Effector memory CD4-positive, alpha-beta T cell (primary cell): ENCODE results near the gene ITPKB.
"Not testable (repeated sequence)": the region's sequence is repeated elsewhere in the genome, so short reads cannot be mapped to it uniquely, and the experiment has no call there.

Experiments
- DNase-seq, 3 donors: peaks; one replicate each; pipeline ENCODE4 v3.0.0-alpha.2; 2020
- H3K27ac ChIP-seq: 2 replicates; pipeline ENCODE4 v1.7.0; 2013; ENCODE audit warnings: mild to moderate bottlenecking, low read length, moderate library complexity; ENCODE audit not compliant: insufficient read depth, poor library complexity, severe bottlenecking
- H3K27me3 ChIP-seq: replicated peaks from 2 replicates; pipeline ENCODE4 v1.7.0; 2013; ENCODE audit warnings: mild to moderate bottlenecking, low read length; ENCODE audit not compliant: insufficient read depth, control insufficient read depth, poor library complexity, severe bottlenecking
- H3K36me3 ChIP-seq: 2 replicates; pipeline ENCODE4 v1.7.0; 2013; ENCODE audit warnings: mild to moderate bottlenecking, low read length, moderate library complexity; ENCODE audit not compliant: control insufficient read depth, insufficient read depth
- H3K4me1 ChIP-seq: 2 replicates; pipeline ENCODE4 v1.7.0; 2013; ENCODE audit warnings: low read length, mild to moderate bottlenecking; ENCODE audit not compliant: control insufficient read depth, insufficient read depth, poor library complexity, severe bottlenecking
- H3K4me3 ChIP-seq: 2 replicates; pipeline ENCODE4 v1.7.0; 2013; ENCODE audit warnings: low read length, low read depth, mild to moderate bottlenecking; ENCODE audit not compliant: insufficient read depth, poor library complexity, severe bottlenecking
- H3K9me3 ChIP-seq: 2 replicates; pipeline ENCODE4 v1.7.0; 2013; ENCODE audit warnings: mild to moderate bottlenecking, low read length, moderate library complexity; ENCODE audit not compliant: control insufficient read depth

The ITPKB gene

DNA sequence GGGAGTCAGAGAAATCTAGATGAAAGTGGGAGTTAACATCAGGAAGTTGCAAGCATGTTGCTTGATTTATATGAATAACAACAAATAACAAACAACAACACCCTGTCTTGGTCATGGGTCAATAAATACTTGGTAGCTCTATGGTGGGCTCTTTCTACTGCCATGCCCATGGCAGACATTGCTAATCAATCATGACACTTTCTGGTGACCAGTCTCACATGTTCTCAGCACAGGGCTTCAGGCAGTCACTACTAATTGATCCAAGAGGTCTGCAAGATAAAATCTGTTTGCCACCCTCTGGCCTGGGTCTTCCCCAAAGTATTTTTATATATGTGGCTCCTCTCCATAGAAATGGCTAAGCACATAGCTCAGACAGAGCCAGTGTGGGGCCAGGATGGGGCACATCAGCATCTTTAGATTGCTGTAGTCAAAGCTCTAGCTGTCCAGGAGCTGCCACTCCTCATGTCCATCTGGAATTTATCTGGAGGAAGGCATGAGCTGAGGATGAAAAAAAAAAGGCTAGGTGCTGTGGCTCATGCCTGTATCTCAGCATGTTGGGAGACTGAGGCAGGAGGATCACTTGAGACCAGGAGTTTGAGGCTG lies 139.3 kb downstream of the ITPKB start:
- DNase-seq = no peak
- H3K4me1 ChIP-seq = no peaks in the 10 kb centered on the region
- no peaks in the 10 kb centered on the region for H3K36me3 ChIP-seq
- H3K27ac ChIP-seq = no peak overlapping the region
- H3K4me3 ChIP-seq = no peak overlapping the region
- H3K9me3 ChIP-seq = no peaks in the 10 kb centered on the region
- no peaks in the 10 kb centered on the region for H3K27me3 ChIP-seq

DNA sequence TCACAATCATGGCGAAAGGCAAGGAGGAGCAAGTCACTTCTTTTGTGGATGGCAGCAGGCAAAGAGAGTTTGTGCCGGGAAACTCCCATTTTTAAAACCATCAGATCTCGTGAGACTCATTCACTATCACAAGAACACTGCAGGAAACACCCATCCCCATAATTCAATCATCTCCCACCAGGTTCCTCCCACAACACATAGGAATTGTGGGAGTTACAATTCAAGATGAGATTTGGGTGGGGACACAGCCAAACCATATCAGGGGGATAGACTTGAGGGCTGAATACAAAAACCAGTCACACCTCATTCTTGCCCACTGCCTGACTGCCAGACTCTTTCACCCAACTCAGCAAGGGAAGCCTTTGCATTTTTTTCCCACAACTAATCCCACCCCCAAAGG lies 140.1 kb downstream of the ITPKB start:
- not testable (repeated sequence) for H3K4me3 ChIP-seq, H3K4me1 ChIP-seq, DNase-seq, H3K9me3 ChIP-seq, H3K27ac ChIP-seq, H3K36me3 ChIP-seq, H3K27me3 ChIP-seq

DNA sequence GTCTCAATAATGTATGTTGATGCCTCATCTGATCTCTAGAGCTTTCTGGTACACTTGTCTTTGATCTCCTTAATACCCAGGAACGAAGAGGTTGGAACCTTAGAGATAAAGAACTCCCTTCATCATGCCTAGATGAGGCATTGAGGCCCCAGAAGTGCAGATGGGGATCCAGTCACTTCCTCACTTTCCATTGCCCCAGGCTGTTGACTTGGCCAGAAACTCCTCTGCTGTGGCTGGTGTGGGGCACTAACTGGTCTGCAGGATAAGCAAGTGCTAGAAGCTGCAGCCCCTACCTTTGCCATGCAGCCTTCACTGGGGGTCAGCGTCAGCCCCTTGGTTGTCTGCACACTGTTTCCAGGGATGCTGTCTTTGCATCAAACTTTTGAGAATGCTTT lies 140.6 kb downstream of the ITPKB start:
- no peaks in the 10 kb centered on the region for H3K36me3 ChIP-seq
- no peaks in the 10 kb centered on the region for H3K4me1 ChIP-seq
- no peak for DNase-seq
- no peaks in the 10 kb centered on the region for H3K27me3 ChIP-seq
- H3K27ac ChIP-seq = no peak overlapping the region
- no peaks in the 10 kb centered on the region for H3K9me3 ChIP-seq
- no peak overlapping the region for H3K4me3 ChIP-seq

- Histone ChIP-seq H3K36me3 (no peaks in the 10 kb centered on the region), H3K27ac (no peak overlapping the region), H3K27me3 (no peaks in the 10 kb centered on the region), H3K4me3 (no peak overlapping the region), H3K9me3 (no peaks in the 10 kb centered on the region), H3K4me1 (no peaks in the 10 kb centered on the region)
- DNase-seq = no peak
Measured at GRCh38 chr1:226597616-226598454, 141.2 kb downstream of the ITPKB start.

GRCh38 chr1:226596531-226597165 lies 142.4 kb downstream of the ITPKB start:
- H3K4me3 ChIP-seq = no peak overlapping the region
- H3K4me1 ChIP-seq = no peaks in the 10 kb centered on the region
- H3K9me3 ChIP-seq = no peaks in the 10 kb centered on the region
- no peak for DNase-seq
- H3K36me3 ChIP-seq = no peaks in the 10 kb centered on the region
- no peak overlapping the region for H3K27ac ChIP-seq
- H3K27me3 ChIP-seq = no peaks in the 10 kb centered on the region

GRCh38 chr1:226593541-226593940 lies 145.5 kb downstream of the ITPKB start:
- H3K36me3 ChIP-seq = no peaks in the 10 kb centered on the region
- no peak overlapping the region for H3K27ac ChIP-seq
- no peaks in the 10 kb centered on the region for H3K27me3 ChIP-seq
- H3K9me3 ChIP-seq = no peaks in the 10 kb centered on the region
- DNase-seq = no peak
- no peaks in the 10 kb centered on the region for H3K4me1 ChIP-seq
- no peak overlapping the region for H3K4me3 ChIP-seq

DNA sequence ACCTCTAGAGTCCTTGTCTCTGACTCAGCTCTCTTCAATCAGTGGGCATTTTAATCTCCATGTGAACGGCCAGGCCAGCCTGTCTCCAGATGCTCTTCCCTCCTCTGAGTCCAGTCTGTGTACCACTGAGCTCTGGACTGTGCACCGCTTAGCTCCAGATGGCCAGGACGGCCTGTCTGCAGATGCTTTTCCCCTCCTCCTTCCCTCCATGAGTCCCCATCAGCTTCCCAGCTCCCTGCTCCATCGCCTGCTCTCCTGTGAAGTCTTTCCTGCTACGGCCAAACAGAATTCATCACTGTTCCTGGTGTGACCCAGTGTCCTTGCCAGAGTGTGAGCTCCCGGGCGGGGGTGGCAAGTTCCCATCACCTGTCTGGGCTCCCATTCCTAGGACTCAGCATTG lies 148.5 kb downstream of the ITPKB start:
- DNase-seq = no peak
- no peaks in the 10 kb centered on the region for H3K27me3 ChIP-seq

DNA sequence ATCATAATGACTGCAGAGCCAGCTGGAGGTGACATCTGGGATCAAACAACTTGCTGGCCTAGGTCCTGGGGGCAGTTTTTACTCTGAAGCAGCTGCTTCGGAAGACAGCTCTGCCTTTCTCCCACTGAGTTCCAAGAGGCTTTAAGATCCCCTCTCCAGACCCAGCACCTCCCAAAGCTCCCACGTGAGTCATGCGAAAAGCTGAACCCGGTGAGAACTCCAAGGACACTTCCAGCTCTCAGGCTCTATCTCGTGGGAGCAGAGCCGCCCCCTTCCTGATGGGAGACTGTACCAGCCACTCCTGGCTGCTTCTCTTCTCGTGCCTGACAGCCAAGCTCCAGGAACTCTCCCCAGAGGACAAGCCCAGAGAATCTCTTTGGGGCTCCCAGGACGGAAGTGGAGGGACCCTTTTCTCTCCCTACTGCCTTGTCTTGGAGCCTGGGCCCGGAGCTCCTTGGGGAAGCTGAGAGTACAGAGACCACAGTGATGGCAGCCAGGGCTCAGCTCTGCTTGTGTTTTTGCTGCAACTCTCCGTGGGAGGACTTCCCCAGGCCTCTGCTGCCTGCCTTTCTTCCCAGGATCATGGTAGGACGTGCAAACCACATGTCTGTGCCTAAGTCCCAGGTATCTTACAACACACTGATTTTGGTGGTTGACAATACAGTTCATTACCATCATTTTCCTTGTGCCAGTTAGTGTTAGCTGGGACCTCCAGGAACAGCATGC lies 149.9 kb downstream of the ITPKB start:
- Histone ChIP-seq H3K4me1 (no peaks in the 10 kb centered on the region), H3K27me3 (no peaks in the 10 kb centered on the region), H3K4me3 (no peak overlapping the region), H3K27ac (no peak overlapping the region), H3K36me3 (no peaks in the 10 kb centered on the region), H3K9me3 (no peaks in the 10 kb centered on the region)
- no peak for DNase-seq

More for the DNA sequence above, 148.5 kb downstream of the ITPKB start:
- Histone ChIP-seq H3K36me3 (no peaks in the 10 kb centered on the region), H3K9me3 (no peaks in the 10 kb centered on the region), H3K27ac (no peak overlapping the region), H3K4me3 (no peak overlapping the region), H3K4me1 (no peaks in the 10 kb centered on the region)

DNA sequence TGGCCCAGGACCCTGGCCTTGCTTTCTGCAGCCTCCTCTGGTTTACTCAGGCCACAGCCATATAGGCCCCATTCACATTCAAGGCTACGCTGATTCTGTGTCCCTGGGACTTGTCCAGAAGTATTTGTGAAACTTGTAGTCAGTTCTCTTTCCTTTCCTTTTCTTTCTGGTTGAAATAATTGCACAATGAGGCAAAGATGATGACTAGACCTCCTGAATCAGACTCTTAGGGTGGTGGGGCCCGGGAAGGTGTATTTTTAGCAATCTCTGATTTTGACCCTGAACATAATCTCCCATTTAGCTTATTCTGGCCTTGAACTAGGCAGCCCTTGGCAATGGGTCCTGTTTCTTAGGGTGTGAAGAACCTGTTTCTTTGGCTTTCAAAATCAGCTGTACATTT lies 150.6 kb downstream of the ITPKB start:
- H3K27me3 ChIP-seq = no peaks in the 10 kb centered on the region
- DNase-seq = no peak
- H3K27ac ChIP-seq = no peak overlapping the region
- H3K4me1 ChIP-seq = no peaks in the 10 kb centered on the region
- H3K36me3 ChIP-seq = no peaks in the 10 kb centered on the region
- H3K4me3 ChIP-seq = no peak overlapping the region
- no peaks in the 10 kb centered on the region for H3K9me3 ChIP-seq
